Measurements from ENCODE around the gene ASB2.
A peak's percentile ranks its signal among the peaks of the same experiment; 100 is the strongest.

ASB2 gene

GRCh38 chr14:93994919-93995682, 18.7 kb upstream of the ASB2 start:
- Histone ChIP-seq H3K4me3 (ENCODE audit: low read depth, low read length) (no peak overlapping the region), H3K27me3 (replicated peaks) (peaks cover 6% of the 10 kb centered on the region), H3K27ac (no peak overlapping the region), H3K36me3 (replicated peaks) (no peaks in the 10 kb centered on the region)
- in situ Hi-C loops (cut with HindIII; ENCODE audit: low pct_ligation_motif_present, low sequenced_read_pairs): no loop called here
- DNase-seq: peak; percentile 19
- TF ChIP-seq CTCF (IDR thresholded peaks at IDR 0.05; ENCODE audit: low read depth, low read length, missing control alignments): no peak

GRCh38 chr14:93993382-93993781, 17.0 kb upstream of the ASB2 start:
- no peak overlapping the region for H3K27ac ChIP-seq
- no peak for TF ChIP-seq CTCF (IDR thresholded peaks at IDR 0.05; ENCODE audit: low read depth, low read length, missing control alignments)
- in situ Hi-C loops (cut with HindIII; ENCODE audit: low pct_ligation_motif_present, low sequenced_read_pairs): no loop called here

GRCh38 chr14:93991649-93992048, 15.3 kb upstream of the ASB2 start:
- no peak overlapping the region for H3K4me3 ChIP-seq (ENCODE audit: low read depth, low read length)
- no peak for DNase-seq
- TF ChIP-seq CTCF (IDR thresholded peaks at IDR 0.05; ENCODE audit: low read depth, low read length, missing control alignments): no peak
- no peaks in the 10 kb centered on the region for H3K36me3 ChIP-seq (replicated peaks)
- in situ Hi-C loops (cut with HindIII; ENCODE audit: low pct_ligation_motif_present, low sequenced_read_pairs): no loop called here
- H3K27ac ChIP-seq: no peak overlapping the region
- H3K27me3 ChIP-seq (replicated peaks): peaks cover 7% of the 10 kb centered on the region

More at GRCh38 chr14:93993382-93993781, 17.0 kb upstream of the ASB2 start:
- no peak for DNase-seq
- Histone ChIP-seq H3K27me3 (replicated peaks) (peaks cover 9% of the 10 kb centered on the region), H3K36me3 (replicated peaks) (no peaks in the 10 kb centered on the region), H3K4me3 (ENCODE audit: low read depth, low read length) (no peak overlapping the region)

- no peak overlapping the region for H3K4me3 ChIP-seq (ENCODE audit: low read depth, low read length)
- no peak for TF ChIP-seq CTCF (IDR thresholded peaks at IDR 0.05; ENCODE audit: low read depth, low read length, missing control alignments)
- H3K27ac ChIP-seq: no peak overlapping the region
- in situ Hi-C loops (cut with HindIII; ENCODE audit: low pct_ligation_motif_present, low sequenced_read_pairs): no loop called here
- DNase-seq: no peak
- peaks cover 7% of the 10 kb centered on the region for H3K27me3 ChIP-seq (replicated peaks)
- H3K36me3 ChIP-seq (replicated peaks): no peaks in the 10 kb centered on the region
Measured at GRCh38 chr14:93991212-93991611, 14.8 kb upstream of the ASB2 start.

GRCh38 chr14:93989939-93990338, 13.6 kb upstream of the ASB2 start:
- H3K4me3 ChIP-seq (ENCODE audit: low read depth, low read length): no peak overlapping the region
- in situ Hi-C loops (cut with HindIII; ENCODE audit: low pct_ligation_motif_present, low sequenced_read_pairs): no loop called here
- TF ChIP-seq CTCF (IDR thresholded peaks at IDR 0.05; ENCODE audit: low read depth, low read length, missing control alignments): no peak
- H3K27ac ChIP-seq: no peak overlapping the region
- H3K36me3 ChIP-seq (replicated peaks): no peaks in the 10 kb centered on the region
- H3K27me3 ChIP-seq (replicated peaks): peaks cover 2% of the 10 kb centered on the region
- DNase-seq: no peak
